NCI-H146 (cell line): Measurements from ENCODE around the gene GBP2.
"Not testable (repeated sequence)": the region's sequence is repeated elsewhere in the genome, so short reads cannot be mapped to it uniquely, and the experiment has no call there.

ENCODE experiments used
- DNase-seq: peaks from one replicate; lab custom pipeline; 2025; lab: John Stamatoyannopoulos, UW

Gene GBP2

GRCh38 chr1:89126602-89127565 is 970 bp upstream of the GBP2 start:
- not testable (repeated sequence) for DNase-seq

GRCh38 chr1:89125240-89125912 is 538 bp downstream of the GBP2 start:
- no peak for DNase-seq

- no peak for DNase-seq
Observed at GRCh38 chr1:89121641-89122040, 4.3 kb downstream of the GBP2 start.

- no peak for DNase-seq
Observed at GRCh38 chr1:89114662-89115061, 11.3 kb downstream of the GBP2 start.

GRCh38 chr1:89112871-89113613 is 12.9 kb downstream of the GBP2 start:
- DNase-seq: no peak

GRCh38 chr1:89104687-89105086 is 21.2 kb downstream of the GBP2 start:
- DNase-seq: no peak

GRCh38 chr1:89104147-89104546 is 21.8 kb downstream of the GBP2 start:
- no peak for DNase-seq

GRCh38 chr1:89102021-89102420 is 23.9 kb downstream of the GBP2 start:
- no peak for DNase-seq

- DNase-seq: no peak
Observed at GRCh38 chr1:89100412-89100811, 25.5 kb downstream of the GBP2 start.

- DNase-seq: no peak
Observed at GRCh38 chr1:89098857-89099256, 27.1 kb downstream of the GBP2 start.

- no peak for DNase-seq
Observed at GRCh38 chr1:89095737-89096136, 30.2 kb downstream of the GBP2 start.

GRCh38 chr1:89089962-89090361 is 36.0 kb downstream of the GBP2 start:
- DNase-seq: no peak

- peak; percentile 2 for DNase-seq
Observed at GRCh38 chr1:89088572-89088971, 37.3 kb downstream of the GBP2 start.

- DNase-seq: no peak
Observed at GRCh38 chr1:89087241-89087640, 38.7 kb downstream of the GBP2 start.

- DNase-seq: no peak
Observed at GRCh38 chr1:89085781-89086180, 40.1 kb downstream of the GBP2 start.

GRCh38 chr1:89081005-89081404 is 44.9 kb downstream of the GBP2 start:
- no peak for DNase-seq

- not testable (repeated sequence) for DNase-seq
Observed at GRCh38 chr1:89080068-89080467, 45.8 kb downstream of the GBP2 start.

- not testable (repeated sequence) for DNase-seq
Observed at GRCh38 chr1:89072466-89073065, 53.3 kb downstream of the GBP2 start.

- DNase-seq: no peak
Observed at GRCh38 chr1:89070509-89070908, 55.4 kb downstream of the GBP2 start.

GRCh38 chr1:89069951-89070350 is 56.0 kb downstream of the GBP2 start:
- no peak for DNase-seq

GRCh38 chr1:89068291-89068690 is 57.6 kb downstream of the GBP2 start:
- DNase-seq: no peak
